Amniotic stem cell (primary cell): ENCODE results near the gene DOCK3.

Experiments used
- DNase-seq: peaks from one replicate; lab custom pipeline; 2025; lab: John Stamatoyannopoulos, UW

Gene DOCK3, protein sequence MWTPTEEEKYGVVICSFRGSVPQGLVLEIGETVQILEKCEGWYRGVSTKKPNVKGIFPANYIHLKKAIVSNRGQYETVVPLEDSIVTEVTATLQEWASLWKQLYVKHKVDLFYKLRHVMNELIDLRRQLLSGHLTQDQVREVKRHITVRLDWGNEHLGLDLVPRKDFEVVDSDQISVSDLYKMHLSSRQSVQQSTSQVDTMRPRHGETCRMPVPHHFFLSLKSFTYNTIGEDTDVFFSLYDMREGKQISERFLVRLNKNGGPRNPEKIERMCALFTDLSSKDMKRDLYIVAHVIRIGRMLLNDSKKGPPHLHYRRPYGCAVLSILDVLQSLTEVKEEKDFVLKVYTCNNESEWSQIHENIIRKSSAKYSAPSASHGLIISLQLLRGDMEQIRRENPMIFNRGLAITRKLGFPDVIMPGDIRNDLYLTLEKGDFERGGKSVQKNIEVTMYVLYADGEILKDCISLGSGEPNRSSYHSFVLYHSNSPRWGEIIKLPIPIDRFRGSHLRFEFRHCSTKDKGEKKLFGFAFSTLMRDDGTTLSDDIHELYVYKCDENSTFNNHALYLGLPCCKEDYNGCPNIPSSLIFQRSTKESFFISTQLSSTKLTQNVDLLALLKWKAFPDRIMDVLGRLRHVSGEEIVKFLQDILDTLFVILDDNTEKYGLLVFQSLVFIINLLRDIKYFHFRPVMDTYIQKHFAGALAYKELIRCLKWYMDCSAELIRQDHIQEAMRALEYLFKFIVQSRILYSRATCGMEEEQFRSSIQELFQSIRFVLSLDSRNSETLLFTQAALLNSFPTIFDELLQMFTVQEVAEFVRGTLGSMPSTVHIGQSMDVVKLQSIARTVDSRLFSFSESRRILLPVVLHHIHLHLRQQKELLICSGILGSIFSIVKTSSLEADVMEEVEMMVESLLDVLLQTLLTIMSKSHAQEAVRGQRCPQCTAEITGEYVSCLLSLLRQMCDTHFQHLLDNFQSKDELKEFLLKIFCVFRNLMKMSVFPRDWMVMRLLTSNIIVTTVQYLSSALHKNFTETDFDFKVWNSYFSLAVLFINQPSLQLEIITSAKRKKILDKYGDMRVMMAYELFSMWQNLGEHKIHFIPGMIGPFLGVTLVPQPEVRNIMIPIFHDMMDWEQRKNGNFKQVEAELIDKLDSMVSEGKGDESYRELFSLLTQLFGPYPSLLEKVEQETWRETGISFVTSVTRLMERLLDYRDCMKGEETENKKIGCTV (N-terminal part only)

DNA sequence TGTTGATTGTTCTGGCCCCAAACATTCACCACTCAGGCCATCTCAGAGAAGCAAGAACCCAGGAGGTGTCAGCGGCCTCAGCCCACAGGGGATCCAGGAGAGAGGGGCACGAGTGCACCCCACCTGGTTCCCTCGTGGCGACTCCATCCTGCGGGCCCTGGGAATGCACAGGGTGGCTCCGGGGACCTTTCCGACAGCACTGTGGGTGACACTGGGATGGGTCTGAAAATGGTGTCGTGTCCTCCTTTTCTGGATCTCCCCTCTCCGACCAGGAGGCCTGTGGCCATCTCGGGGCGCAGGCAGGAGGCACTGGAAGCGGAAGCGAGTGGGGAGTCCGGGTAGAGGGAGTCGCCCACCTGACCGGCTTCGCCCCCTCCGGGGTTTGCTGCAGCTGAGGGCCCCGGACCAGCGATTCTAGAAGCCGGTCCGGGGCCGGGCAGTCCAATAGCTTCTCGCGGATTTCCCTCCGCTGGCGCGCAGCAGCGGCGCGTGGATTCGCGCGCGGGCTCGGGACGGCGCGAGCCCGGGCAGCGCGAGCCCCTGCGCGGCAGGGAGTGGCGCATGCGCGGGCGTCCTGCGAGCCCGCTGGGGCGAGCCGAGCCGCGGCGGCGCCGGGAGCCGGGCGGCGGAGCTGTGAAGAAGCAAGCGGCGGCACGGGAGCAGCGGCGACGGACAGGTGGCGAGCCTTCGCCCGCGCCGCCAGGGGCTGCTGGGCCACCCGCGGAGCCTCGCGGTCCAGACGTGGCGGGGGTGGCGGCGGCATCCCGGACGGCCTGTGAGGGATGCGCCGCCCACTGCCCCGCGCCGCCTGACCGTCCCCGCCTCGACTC is at the start of gene DOCK3:
Gene DOCK3, plus strand, starts transcription at position 579 of the 830 bp plus-strand sequence. CDS start 337 bp downstream, outside the sequence.
- DNase-seq: no peak

DNA sequence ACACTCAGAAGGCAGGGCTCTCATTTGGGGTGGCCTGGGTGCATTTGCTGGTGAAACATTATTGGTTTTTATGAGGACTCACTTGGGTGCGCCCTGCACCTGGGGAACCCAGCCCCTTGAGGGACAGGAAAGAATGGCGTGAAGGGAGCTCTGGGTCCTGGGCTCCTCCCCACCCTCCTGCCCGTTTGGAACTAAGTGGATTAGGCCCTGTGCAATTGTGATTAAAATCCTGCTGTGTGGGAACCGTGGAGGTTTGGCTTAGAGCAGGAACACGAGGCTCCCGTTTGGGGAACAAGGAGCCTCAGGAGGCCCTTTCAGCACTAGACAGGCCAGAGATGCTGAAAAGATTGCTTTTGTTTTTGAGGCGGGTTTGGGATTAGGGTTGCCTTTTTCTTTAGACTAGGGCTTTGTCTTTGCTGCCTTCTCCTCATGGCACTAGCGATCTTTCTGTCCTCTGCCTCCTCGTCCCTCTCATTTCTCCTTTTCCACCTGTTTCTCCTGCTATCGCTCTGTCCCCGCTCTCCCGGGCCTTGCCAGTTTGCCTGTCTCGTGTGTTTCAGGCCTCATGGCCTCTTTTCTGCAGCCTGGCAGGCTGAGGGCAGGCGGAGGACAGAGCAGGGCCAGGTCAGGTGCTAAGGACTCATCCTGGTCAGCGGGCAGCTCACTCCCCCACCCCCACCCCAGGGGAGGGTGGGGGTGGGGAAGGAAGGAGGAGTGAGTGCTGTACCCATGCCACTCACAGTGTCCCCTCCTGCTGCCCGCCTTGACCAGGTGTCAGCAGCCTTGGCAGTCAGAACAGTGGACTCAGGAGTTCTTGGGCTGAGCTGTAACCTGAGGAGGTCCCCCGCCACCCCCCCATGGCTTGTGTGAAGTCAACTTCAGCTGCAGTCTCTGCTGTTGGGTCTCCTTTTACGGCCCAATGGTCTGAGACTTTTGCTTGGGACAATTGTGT is 49.2 kb upstream of the DOCK3 start:
- no peak for DNase-seq

DNA sequence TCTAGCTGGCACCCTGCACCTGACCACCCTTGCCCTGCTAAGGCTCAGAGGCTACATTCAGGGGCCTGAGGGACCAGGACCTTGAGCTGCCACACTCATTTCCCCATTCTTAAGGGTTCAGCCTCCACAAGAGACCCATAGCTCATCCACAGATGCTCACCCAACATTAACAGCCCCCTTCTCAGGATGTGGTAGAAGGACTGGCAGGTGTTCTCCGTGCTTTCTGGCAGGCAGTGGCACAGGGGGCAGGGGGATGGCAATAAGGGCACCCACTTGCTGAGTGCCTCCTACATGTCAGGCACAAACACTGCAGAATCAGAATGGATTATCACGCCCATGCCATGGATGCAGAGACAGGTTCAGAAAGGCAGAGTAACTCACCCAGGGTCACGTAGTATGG is 48.3 kb upstream of the DOCK3 start:
- DNase-seq: no peak

DNA sequence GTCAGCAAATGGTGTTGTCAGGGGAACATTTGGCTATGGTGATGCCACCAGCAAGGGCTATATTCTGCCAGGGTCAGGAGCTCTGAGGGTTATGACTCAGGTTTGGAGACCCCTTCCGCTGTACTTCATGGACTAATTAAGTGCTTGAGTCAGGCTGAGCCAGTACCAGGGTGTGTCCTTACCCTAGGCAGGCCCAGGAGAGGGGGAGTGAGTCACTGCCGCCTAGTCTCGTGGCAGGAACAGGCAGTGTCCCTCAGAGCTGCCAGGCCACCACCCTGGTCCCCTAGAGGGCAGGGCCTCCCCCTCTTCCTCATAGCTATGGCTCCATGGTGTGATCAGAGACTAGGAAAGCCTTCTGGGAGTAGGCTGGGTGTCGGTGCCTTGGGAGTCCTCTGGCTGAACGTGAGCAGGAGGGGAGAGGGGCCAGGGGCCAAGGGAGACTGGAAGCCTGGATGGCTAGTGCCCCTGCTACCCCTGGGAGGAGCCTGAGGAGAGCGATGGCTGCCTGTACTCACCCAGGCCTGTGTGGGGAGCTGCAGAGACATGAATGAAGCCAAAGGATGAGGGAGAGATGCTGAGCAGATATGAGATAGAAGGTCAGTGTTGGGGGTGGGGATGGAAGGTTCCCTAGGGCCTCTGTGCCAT is 47.2 kb upstream of the DOCK3 start:
- DNase-seq: peak; percentile 19

DNA sequence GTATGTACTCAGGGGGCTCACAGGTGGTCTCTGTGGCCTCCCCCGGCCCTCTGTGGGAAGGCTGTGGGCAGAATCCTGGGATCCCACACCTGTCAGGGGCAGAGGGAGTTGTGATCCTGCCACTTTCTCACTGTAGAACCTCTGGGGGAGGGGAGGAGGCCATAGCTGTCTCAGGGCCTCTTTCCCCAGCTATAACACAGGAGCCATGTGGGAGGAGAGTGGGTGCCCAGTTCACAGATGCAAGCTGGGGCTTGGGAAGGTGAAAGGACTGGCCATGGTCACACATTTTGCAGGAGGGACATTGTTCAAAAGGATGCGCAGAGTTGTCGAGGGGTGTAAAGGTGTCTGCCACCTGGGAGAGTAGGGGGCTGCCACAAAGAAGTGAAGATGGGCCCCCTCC is 46.1 kb upstream of the DOCK3 start:
- no peak for DNase-seq

DNA sequence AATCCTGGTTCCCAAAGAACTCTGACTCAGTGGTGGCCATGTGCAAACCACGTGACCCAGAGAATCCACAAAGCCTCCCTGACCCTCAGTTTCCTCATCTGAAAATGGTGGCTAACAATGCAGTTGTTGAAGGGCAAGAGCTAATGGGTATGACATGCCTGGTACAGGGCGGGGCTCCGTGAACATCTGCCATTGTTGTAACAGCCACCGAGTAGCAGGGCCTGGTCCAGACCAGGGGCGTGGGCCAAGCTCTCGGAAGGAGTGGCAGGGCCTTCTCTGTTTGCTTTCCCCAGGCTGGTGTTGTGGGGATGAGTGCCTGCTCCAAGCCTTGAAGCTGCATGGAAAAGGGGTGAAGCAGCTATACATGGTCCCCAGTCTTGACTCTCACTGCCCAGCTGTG is 44.3 kb upstream of the DOCK3 start:
- DNase-seq: no peak

DNA sequence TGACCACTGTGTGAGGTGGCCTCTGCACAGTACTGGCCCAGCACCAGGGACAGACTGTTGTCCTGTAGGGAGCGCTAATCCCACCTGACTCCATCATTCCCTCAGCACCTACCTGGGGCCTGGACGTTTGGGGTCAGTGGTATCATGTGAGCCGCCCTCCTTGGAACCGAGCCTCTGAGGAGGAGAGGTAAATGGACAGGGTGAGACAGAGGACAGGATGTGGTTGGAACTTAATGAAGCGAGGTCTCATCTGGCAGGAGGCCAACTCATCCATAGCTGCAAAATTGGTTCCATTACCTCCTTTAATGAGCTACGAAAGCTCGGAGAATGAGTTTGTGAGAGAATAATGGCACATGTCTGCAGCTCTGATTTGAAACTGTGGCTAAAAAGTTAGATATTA is 43.9 kb upstream of the DOCK3 start:
- no peak for DNase-seq

DNA sequence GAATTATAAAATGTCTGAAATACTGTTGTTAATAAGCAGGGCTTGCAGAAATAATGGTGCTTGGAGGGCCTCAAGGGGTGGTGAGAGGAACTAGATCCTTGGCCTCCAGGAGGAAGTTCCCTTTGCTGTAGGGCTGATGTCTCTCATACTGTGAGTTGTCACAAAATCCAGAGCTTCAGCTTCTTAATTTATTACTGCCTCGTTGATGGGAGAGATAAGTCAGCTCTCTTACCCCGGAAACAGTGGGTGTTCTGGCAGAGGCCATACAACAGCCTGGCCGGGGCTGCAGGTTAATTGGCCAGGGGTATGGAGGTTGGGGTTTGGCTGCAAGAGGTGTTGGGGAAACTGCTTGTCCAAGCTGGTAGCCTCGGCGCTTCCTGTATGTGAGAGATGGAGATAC is 42.3 kb upstream of the DOCK3 start:
- no peak for DNase-seq

DNA sequence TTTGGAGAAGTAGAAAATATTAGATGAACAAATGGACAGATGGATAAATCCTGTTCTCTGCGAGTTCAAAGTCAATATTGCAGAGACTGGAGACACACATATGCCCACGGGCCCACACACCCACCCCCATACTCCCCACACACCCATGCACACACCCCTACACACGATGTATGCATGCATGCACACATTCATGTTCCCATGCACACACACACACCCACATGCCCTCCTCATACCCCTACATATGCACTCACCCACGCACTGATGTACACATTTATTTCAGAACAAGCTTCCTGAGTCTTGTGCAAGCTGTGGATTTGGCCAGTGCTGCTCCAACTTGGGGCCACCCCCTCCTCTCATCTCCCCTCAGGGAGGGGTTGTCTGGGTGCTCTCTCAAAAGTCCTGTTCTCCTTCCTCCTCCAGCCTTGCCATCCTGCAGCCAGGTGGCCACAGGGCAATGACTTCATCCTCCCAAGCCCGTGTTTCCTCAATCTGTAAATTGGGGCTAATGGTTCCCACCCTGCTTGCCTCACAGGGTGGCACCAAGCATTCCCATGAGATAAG is 41.4 kb upstream of the DOCK3 start:
- DNase-seq: no peak

DNA sequence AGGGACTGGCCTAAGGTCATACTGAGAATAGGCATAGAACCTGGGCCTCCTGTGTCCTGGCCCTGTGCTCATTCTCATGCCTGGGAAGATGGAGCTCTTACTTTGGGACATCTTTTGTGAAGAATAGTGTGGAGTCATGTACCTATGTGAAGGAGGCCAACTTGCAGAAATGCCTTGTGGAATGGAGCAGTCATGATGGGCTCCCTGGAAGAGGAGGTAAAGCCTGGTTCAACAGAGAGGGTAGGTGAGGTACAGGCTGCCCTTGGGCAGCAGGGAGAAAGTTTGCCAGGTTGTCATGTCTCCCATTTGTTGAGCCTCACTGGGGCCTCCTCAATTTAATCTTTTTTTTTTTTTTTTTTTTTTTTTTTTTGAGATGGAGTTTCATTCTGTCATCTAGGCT is 39.7 kb upstream of the DOCK3 start:
- no peak for DNase-seq

DNA sequence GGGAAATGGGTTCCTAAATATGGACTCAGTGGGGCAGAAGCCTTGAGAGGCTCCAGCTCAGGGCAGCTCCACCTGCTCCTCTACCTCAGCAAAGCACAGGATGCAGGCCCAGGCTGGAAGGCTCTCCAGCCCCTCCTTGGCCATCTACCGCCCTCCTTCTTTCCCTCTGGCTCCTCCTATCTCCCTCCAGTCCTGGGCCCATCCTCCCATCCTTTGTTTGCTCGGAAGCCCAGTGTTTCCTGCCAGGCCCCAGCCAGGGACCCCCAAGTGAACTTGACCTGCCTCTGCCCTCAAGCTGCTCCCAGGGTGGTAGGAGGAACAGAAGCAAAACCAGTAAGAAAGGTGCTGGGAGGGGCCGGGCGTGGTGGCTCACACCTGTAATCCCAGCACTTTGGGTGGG is 37.7 kb upstream of the DOCK3 start:
- no peak for DNase-seq

DNA sequence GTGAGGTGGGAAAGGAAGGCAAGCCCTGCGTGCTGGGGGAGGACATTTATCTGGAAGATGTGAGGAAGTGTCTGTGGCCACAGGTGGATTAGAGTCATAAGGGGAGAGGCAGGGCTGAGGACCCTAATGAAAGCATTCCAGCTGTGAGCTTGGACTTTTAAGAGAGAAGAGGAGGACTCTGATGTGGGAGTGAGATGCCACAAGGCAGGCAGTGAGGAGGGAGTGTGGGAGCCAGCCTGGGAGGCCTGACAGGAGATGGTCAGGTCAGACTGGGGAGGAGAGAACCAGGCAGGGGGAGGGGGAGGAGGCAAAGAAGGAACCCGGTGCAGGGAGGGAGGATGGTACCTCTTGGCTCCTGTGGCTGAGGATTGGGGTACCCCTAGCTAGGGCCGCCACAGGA is 36.8 kb upstream of the DOCK3 start:
- DNase-seq: no peak

DNA sequence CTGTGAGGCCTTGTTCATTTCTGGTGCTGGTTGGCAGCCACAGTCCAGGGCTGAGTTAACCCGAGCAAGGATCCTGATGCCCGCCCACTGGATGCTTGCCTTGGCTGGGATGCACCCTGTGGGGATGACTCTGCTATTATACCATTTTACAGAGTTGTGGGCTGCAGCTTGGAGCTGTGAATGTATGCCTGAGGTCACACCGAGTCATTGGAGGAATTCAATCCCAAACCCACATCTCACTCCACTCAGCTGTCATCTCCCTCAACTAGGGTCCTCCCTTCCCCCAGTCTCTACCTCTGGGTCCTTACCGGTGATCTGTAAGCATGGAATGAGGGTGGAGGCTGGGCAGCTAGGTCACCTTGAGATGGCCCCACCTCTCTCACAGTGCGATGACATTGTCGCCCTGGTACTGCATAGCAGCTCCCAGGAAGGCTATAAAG is 35.7 kb upstream of the DOCK3 start:
- peak; percentile 15 for DNase-seq

DNA sequence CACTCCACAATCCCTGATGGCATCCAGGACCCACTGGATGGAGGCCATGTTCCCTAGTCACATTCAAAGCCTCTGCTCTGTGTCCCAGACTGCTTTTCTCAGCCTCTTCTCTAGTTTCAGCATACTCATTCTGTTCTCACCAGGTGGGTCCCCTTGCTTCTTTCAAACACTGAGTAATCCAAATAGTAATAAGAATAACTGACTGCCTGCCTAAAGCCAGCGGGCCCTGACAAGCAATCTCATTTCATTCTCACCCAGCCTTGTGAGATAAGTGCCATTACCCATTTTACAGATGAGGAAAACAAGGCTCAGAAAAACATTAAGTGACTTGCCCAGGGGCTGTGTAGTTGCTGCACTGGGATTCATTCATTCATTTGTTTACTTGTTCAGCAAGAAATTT is 32.3 kb upstream of the DOCK3 start:
- no peak for DNase-seq

DNA sequence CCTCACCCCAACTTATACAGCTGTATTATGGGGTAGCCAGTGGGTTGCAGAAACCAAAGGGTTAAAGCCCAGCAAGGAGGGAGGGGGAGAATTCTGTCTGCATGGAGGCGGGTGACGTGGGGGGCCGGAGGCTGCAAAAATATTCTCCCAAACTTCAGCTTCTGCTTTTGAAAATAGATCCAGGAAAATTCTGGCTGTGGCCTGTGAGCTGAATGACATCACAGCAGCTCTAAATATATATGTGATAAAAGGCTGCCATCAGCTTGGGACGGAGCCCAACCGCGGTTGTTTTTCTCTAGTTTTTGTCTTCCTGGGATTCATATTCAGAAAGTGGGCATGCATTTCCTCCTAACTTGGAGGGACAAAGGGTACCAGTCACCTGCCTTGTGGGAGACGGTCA is 30.2 kb upstream of the DOCK3 start:
- DNase-seq: no peak

DNA sequence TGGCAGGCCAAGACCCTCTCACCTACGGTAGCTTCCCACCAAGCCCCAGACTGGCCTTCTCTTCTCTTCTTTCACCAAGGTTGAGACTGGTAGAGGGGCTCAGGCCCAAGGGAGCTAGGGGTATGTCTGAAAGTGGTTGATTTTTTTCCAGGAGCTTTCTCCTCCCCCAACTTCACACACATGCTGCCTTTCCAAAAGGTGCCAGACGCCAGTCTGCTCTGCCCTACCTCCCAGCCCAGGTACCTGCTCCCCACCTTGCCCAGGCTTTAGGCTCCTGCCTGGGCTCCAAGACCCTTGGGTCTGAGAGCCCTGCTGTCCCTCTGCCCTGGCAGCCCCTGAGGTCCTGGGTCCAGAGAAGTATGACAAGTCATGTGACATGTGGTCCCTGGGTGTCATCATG is 29.3 kb upstream of the DOCK3 start:
- no peak for DNase-seq

DNA sequence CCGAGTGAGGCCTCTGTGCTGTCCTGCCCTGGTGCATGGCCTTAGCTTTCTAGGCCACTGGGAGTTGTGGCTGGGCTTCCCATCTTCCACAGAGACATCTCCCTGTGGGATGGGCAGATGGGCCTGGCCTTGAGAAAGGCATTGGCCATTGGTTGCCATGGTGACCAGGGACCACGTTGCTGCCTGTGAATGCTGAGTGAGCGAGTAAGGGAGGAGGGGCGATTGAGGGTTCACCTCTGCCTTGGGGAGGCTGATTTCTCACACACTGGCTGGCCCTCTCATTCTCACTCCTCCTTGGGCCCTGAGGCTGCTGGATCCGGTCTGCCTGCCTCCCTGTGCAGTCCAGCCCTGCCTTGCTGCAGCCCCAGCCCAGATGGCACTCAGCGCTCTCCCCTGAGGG is 26.4 kb upstream of the DOCK3 start:
- no peak for DNase-seq

DNA sequence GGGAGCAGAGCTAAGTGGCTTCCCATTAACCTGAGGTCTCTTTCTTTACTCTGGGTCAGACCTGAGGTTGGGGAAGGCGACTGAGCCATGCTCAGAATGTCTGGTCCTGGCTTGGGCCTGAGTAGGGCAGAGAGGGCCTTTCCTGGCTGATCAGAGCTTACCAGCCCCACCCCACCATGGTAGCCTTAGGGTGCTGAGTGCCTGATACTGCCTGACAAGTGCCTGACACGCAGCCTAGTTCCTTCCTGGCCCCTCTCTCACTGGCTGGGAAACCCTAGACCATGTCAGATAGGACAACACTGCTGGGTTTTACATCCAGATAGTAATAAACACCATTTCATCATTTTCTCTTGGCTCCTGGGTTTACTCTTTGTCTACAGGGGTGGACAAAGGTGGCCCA is 25.8 kb upstream of the DOCK3 start:
- DNase-seq: no peak

DNA sequence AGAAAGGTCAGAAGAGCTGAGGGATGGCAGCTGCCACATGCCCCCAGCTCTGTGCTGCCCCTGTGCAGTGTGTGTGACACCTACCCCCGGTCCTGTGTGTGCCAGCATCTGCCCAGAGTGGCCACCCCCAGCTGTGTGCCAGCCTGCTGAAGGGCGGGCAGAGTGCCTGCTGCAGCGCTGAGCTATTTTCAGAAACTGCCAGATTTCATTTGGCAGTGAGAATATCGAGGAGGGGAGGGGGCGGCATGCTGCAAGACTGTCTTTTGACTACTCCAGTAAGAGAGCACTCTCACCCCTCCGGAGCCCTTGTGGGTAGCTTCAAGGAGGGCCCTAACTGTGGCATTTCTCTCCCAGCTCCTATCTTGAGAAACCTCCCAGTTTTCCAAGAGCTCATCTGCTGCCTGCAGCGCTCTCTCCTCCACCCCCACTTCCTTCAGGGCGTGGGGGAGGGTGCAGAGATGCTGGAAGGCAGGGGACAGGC is 25.2 kb upstream of the DOCK3 start:
- DNase-seq: no peak
